Measurements from ENCODE around the gene KCNS1.

DNA sequence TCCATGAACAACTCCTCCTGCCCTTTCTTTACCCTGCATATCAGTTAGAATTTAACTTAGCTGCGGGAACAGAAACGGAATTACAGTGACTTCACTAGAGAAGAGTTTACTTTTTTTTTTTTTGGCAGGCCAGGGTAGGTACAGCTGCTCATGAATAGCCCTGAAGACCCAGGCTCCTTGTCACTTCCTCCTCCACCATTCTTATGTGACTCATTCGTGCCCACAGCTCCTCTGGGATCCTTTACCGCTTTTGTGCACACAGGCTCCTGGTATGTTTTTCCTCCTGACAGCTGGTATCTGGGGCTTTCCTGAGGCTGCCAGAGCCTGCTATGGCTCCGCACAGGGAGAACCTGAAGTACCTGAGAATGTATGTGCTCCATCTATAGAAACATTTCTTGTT is 3.9 kb upstream of the KCNS1 start:
- TF ChIP-seq, protein P1, sequence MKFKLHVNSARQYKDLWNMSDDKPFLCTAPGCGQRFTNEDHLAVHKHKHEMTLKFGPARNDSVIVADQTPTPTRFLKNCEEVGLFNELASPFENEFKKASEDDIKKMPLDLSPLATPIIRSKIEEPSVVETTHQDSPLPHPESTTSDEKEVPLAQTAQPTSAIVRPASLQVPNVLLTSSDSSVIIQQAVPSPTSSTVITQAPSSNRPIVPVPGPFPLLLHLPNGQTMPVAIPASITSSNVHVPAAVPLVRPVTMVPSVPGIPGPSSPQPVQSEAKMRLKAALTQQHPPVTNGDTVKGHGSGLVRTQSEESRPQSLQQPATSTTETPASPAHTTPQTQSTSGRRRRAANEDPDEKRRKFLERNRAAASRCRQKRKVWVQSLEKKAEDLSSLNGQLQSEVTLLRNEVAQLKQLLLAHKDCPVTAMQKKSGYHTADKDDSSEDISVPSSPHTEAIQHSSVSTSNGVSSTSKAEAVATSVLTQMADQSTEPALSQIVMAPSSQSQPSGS (IDR thresholded peaks at IDR 0.05; ENCODE audit: low read length) = no peak
- TF ChIP-seq SP1 (IDR thresholded peaks at IDR 0.05; ENCODE audit: low read depth, low read length) (no peak), ASH2L (IDR thresholded peaks at IDR 0.05; ENCODE audit: low read length) (no peak), ZNF274 (IDR thresholded peaks at IDR 0.05; ENCODE audit: borderline replicate concordance, extremely low read depth, low read length) (no peak), POLR2A (IDR thresholded peaks at IDR 0.05; ENCODE audit: control extremely low read depth in 1 of 2, low read depth in 2 of 2, low read length in 2 of 2) (no peak), JUND (IDR thresholded peaks at IDR 0.05; ENCODE audit: low read length) (no peak), POLR2AphosphoS5 (IDR thresholded peaks at IDR 0.05; ENCODE audit: low read depth, low read length) (no peak)
- TF ChIP-seq, protein P2, sequence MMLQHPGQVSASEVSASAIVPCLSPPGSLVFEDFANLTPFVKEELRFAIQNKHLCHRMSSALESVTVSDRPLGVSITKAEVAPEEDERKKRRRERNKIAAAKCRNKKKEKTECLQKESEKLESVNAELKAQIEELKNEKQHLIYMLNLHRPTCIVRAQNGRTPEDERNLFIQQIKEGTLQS (IDR thresholded peaks at IDR 0.05; ENCODE audit: insufficient read depth, low read depth, low read length) = no peak
- TF ChIP-seq, protein P3, sequence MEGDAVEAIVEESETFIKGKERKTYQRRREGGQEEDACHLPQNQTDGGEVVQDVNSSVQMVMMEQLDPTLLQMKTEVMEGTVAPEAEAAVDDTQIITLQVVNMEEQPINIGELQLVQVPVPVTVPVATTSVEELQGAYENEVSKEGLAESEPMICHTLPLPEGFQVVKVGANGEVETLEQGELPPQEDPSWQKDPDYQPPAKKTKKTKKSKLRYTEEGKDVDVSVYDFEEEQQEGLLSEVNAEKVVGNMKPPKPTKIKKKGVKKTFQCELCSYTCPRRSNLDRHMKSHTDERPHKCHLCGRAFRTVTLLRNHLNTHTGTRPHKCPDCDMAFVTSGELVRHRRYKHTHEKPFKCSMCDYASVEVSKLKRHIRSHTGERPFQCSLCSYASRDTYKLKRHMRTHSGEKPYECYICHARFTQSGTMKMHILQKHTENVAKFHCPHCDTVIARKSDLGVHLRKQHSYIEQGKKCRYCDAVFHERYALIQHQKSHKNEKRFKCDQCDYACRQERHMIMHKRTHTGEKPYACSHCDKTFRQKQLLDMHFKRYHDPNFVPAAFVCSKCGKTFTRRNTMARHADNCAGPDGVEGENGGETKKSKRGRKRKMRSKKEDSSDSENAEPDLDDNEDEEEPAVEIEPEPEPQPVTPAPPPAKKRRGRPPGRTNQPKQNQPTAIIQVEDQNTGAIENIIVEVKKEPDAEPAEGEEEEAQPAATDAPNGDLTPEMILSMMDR (IDR thresholded peaks at IDR 0.05; ENCODE audit: control extremely low read depth in 1 of 3, insufficient read depth in 1 of 3, low read depth in 1 of 3, low read length in 3 of 3) = no peak
- TF ChIP-seq, protein P4, sequence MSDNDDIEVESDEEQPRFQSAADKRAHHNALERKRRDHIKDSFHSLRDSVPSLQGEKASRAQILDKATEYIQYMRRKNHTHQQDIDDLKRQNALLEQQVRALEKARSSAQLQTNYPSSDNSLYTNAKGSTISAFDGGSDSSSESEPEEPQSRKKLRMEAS (IDR thresholded peaks at IDR 0.05) = no peak
